Measurements from ENCODE around the gene LOC101059915.
"Not testable (repeated sequence)": the region's sequence is repeated elsewhere in the genome, so short reads cannot be mapped to it uniquely, and the experiment has no call there.

LOC101059915 gene

GRCh38 chrX:71676068-71676795 lies 8.9 kb downstream of the LOC101059915 start:
- DNase-seq, result not testable (repeated sequence)

DNA sequence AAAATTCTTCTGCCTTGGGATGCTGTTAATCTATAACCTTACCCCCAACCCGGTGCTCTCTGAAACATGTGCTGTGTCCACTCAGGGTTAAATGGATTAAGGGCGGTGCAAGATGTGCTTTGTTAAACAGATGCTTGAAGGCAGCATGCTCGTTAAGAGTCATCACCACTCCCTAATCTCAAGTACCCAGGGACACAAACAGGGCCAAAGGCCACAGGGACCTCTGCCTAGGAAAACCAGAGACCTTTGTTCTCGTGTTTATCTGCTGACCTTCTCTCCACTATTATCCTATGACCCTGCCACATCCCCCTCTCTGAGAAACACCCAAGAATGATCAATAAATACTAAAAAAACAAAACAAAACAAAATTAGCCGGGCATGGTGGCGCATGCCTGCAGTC lies 9.8 kb downstream of the LOC101059915 start:
- not testable (repeated sequence) for DNase-seq

GRCh38 chrX:71679575-71680207 lies 12.3 kb downstream of the LOC101059915 start:
- no peak for DNase-seq

- DNase-seq, result not testable (repeated sequence)
These were observed 29.5 kb downstream of the LOC101059915 start for GRCh38 chrX:71696641-71697465.

- DNase-seq, result not testable (repeated sequence)
These were observed 30.3 kb downstream of the LOC101059915 start for GRCh38 chrX:71697466-71698298.

DNA sequence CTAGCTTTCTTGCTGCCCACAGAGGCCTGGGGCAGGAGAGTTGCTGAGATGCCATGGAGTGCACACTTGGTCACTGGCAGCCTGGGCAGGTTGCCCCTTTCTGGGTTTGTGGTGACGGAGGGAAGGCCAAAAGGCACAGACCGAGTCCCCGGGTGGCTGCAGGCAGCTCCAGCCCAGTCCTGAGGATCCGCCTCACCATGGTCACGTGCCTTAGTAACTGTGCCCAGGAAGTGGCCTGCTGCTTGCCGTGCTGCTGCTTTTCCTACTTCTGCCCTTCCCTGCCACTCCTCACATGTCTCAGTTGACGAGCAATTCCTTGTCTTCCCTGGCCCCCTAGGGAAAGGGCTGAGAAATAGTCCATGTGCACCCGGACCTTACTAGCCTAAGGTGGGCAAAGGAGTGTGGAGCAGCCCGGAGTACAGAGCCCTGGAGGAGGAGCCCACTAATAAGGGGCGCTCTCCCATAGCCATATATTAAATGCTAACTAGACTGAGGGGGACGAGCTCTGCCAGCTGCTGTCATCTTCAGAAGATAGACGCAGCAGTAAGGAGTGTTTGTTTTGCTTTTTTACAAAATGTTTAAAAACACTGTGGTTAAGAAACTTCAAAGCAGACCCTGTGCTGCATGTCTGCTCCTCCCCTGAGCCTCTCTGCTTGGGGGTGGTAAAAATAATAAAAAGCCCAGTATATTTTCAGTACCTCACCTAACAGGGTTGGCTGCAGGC lies 31.1 kb downstream of the LOC101059915 start:
- not testable (repeated sequence) for DNase-seq

- DNase-seq, result not testable (repeated sequence)
These were observed 31.6 kb downstream of the LOC101059915 start for GRCh38 chrX:71699023-71699344.

DNA sequence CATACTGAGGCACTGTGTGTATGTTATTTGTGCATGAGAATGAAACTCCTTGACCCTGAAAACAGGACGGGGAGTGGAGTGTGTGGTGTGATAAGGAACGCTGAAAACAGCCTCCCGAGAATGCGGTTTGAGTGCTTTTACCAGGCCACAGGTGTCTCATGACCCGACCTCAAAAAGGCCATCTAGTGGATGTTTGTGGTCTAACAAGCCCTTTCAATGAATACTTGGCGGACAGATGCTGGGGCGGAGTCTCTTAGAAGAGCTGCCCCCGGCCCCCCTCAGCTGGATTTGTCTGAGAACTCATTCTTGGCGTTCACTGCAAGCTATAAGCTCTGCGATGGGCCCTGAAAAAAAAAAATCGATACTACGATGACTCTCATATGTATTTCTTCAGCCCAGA lies 35.5 kb downstream of the LOC101059915 start:
- not testable (repeated sequence) for DNase-seq

GRCh38 chrX:71714064-71714463 lies 46.7 kb downstream of the LOC101059915 start:
- DNase-seq, result not testable (repeated sequence)

DNA sequence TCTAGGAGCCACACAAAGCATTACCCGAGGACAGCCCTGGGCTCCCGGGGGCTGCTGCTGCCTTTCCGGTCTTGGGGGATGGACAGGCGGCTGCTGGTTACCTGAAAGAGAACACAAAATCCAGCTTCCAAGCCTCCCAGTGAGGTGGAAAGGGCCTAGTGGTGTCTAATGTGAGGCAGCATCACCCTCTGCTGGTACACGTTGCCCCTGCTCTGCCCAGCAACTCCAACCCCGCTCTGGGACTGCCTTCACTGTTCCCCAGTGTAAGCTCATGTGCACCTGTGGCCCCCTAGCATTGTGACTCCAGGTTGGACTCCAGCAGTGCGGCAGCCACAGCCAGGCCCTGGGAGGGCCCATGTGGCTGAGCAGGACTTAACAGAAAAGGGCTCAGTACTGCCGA lies 48.2 kb downstream of the LOC101059915 start:
- not testable (repeated sequence) for DNase-seq

DNA sequence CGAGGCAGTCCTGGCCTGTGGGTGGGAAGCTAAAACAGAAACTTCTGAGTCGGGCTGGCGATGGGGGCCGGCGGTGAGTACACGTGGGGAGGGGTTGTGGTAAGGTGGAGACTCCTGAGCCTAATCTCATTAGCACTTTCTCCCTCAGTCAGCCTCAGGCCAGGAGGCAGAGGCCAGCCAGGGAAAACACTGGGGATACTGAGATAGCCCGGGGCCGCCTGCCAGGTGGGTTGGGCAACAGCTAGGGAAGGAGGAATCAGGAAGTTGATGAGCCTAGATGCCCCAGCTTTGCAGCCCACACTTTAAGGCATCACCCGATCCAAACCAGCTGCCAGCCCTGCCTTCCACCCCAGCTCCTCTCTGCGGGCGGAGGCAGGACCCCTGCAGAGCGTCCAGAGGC lies 49.0 kb downstream of the LOC101059915 start:
- not testable (repeated sequence) for DNase-seq

GRCh38 chrX:71718185-71718584 lies 50.8 kb downstream of the LOC101059915 start, which contains the start of gene CXorf49:
TSS of gene CXorf49 (minus strand) at chrX:71718285. CDS start at chrX:71718151, 134 bp downstream.
- DNase-seq, result not testable (repeated sequence)

DNA sequence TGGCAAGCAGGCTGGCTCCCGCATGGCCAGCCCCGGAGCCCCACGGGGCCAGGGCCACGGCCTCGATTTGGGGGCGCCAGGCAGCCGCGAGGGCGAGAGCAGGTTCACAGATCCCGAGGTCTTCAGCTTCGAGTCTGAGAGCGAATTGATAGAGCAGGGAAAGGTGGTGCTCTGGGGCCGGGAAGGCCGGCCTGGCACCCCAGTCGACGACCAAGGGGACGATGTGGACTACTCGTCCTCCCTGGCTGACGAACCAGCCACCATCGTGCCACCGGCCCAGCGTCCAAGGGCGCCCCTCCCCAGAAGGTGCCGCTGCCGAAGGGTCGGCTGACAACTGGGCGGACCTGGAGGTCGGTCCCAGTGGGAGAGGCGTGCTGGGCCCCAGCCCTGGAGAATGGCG lies 51.8 kb downstream of the LOC101059915 start:
- not testable (repeated sequence) for DNase-seq

DNA sequence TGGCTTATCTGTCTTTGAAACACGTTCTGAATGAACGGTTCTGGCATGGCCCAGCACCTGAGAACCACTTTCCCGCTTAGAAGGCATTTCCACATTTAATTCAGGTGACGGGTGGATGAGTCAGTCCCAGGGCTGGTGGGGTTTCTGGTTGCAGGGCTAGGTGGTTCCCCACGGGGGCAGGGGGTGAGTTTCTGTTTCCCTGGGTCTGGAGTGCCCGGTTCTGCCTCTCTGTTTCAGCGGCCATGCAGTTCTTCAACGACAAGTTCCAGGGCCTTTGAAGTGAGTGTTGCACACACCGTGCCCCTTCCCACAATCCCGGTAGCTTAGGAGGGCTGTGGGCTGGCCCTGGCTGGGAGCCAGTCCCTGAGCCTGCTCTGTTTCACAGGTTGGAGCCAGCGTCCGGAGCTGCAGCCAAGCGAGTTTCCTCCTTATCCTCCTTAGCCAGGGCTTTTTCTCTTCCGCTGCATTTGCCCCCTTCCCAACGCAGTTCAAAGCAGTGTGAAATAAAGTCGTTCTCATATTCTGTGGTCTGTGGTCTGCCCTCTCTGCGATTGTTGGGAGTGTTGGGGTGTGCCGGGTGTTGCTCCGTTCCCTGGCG lies 53.0 kb downstream of the LOC101059915 start:
- DNase-seq, result not testable (repeated sequence)

Data from activated T-cell treated with anti-CD3 and anti-CD28 coated beads for 4 hours (primary cell).